Measurements from ENCODE around the gene SNX5. TPM values are rescaled to one million over a fixed set of nuclear protein-coding genes. Genes with fewer than 3 reads are reported as not detected.

Gene SNX5
- total RNA-seq, 1 experiment from 2014 or later, result 188 TPM

DNA sequence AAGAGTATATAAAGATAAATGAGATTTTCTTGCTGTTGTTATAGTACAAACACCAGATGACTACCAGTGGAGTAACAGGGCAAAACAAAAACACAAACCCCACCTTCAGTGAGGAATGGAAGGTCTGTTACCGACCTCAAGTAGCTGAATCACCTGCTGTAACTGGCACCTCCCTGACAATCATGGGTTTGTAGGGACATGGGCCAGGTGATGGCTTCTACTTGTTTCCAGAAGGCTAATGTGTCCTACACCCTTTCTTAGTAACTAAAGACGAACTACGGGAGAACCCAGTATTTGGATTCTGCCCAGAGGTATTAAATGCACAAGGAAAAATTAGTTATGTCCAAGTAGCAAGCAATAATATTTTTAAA lies 26.8 kb downstream of the SNX5 start:
- no TSS peak for BruUV-seq (replicated peaks)
- Histone ChIP-seq H3K4me3 (ENCODE audit: low read depth, low read length, poor library complexity, severe bottlenecking) (no peak overlapping the region), H3K27ac (ENCODE audit: low read depth, low read length, poor library complexity, severe bottlenecking) (no peak overlapping the region), H3K36me3 (ENCODE audit: insufficient read depth, low read length, poor library complexity, severe bottlenecking) (peaks cover 62% of the 10 kb centered on the region), H3K9me3 (ENCODE audit: low read depth, low read length, poor library complexity, severe bottlenecking) (no peaks in the 10 kb centered on the region), H3K27me3 (replicated peaks; ENCODE audit: insufficient read depth, low read depth, low read length, poor library complexity) (no peaks in the 10 kb centered on the region), H3K4me1 (ENCODE audit: insufficient read depth, low read length, poor library complexity, severe bottlenecking) (no peaks in the 10 kb centered on the region)
- ChIA-PET POLR2A (ENCODE audit: low non-redundant PET) (no interaction called here), CTCF (no interaction called here)
- DNase-seq (ENCODE audit: low spot score), result no peak
- intact Hi-C loops (cut with micrococcal nuclease; ENCODE audit: unreplicated experiment), result no loop called here
- TF ChIP-seq, protein P1, sequence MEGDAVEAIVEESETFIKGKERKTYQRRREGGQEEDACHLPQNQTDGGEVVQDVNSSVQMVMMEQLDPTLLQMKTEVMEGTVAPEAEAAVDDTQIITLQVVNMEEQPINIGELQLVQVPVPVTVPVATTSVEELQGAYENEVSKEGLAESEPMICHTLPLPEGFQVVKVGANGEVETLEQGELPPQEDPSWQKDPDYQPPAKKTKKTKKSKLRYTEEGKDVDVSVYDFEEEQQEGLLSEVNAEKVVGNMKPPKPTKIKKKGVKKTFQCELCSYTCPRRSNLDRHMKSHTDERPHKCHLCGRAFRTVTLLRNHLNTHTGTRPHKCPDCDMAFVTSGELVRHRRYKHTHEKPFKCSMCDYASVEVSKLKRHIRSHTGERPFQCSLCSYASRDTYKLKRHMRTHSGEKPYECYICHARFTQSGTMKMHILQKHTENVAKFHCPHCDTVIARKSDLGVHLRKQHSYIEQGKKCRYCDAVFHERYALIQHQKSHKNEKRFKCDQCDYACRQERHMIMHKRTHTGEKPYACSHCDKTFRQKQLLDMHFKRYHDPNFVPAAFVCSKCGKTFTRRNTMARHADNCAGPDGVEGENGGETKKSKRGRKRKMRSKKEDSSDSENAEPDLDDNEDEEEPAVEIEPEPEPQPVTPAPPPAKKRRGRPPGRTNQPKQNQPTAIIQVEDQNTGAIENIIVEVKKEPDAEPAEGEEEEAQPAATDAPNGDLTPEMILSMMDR (conservative IDR thresholded peaks at IDR 0.05; ENCODE audit: low read depth, low read length), result no peak
- no peak for TF ChIP-seq EZH2 (IDR thresholded peaks at IDR 0.05; ENCODE audit: borderline replicate concordance, low read depth, low read length, poor library complexity, severe bottlenecking)

DNA sequence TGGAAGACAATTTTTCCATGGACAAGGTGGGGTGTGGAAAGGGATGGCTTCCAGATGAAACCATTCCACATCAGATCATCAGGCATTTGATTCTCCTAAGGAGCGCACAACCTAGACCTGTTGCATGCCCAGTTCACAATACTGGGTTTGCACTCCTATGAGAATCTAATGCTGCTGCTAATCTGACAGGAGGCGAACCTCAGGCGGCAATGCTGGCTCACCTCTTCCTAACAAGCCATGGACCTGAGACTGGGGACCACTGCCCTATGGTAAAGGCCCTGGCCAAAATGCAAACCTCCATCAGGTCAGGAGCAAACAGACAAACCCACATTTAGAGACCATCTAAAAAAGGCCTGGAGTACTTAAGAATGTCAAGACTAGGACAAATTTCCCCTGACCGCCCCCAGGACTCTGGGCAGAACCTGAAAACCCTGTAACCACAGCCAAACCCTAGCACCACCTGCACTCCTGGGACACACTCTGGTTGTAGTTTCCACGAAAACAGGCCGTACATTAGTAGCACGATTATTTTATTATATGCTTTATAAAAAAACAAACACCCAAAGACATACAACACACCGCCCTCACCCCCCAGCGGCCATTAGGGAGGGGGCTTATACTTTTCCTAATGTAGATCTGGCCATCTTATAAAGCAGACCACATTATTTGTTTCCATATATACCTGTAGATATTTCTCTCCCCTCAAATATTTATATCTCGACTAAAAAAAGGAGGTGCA lies 27.3 kb downstream of the SNX5 start:
- intact Hi-C loops (cut with micrococcal nuclease; ENCODE audit: unreplicated experiment), result no loop called here
- ChIA-PET POLR2A (ENCODE audit: low non-redundant PET) (no interaction called here), CTCF (no interaction called here)

DNA sequence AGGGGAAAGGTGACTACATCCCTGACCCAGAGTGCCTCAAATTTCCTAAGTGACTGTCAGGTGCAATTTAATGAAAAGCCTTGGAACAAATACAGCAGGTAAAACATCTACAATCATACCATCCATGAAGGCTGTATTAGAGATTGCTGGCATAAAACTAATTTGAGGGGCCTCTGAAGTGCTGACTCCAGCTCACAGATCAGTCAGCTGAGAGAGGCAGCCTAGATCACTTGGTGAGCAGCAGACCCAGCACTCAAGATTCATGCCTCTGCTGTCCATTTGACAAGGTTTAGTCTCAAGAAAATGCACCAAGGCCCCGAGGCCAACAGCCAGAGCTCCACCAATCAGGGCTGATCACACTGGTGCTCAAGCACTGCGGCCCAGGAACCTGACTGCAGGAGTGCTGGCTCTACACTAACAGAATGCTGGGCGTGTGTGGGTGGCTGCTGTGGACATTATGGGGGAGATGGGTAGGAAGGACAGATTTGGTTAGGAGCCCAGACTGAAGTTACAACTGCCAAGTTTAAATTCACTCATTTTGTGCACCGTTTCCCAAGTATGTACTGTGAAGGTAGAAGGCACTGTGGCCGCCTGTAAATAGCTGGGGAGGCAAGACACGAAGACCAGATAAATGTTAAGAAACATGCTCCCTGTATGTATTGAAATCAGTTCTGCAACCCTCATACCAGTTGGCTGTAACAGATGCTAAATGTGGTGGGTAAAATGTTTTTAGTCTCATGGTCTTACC lies 28.2 kb downstream of the SNX5 start:
- Histone ChIP-seq H3K4me1 (ENCODE audit: insufficient read depth, low read length, poor library complexity, severe bottlenecking) (no peaks in the 10 kb centered on the region), H3K27me3 (replicated peaks; ENCODE audit: insufficient read depth, low read depth, low read length, poor library complexity) (no peaks in the 10 kb centered on the region), H3K27ac (ENCODE audit: low read depth, low read length, poor library complexity, severe bottlenecking) (no peak overlapping the region), H3K9me3 (ENCODE audit: low read depth, low read length, poor library complexity, severe bottlenecking) (no peaks in the 10 kb centered on the region), H3K4me3 (ENCODE audit: low read depth, low read length, poor library complexity, severe bottlenecking) (no peak overlapping the region), H3K36me3 (ENCODE audit: insufficient read depth, low read length, poor library complexity, severe bottlenecking) (peaks cover 47% of the 10 kb centered on the region)
- no TSS peak for BruUV-seq (replicated peaks)
- DNase-seq (ENCODE audit: low spot score), result no peak
- intact Hi-C loops (cut with micrococcal nuclease; ENCODE audit: unreplicated experiment), result no loop called here
- POLR2A ChIA-PET (ENCODE audit: low non-redundant PET), result no interaction called here
- CTCF ChIA-PET, result interaction anchor here (0.7 kb wide), 1 partner anchor 129 kb away, joined by 3 read pairs; no protein-coding TSS in a partner anchor
- no peak for TF ChIP-seq EZH2 (IDR thresholded peaks at IDR 0.05; ENCODE audit: borderline replicate concordance, low read depth, low read length, poor library complexity, severe bottlenecking)
- TF ChIP-seq, protein P1 (conservative IDR thresholded peaks at IDR 0.05; ENCODE audit: low read depth, low read length), result no peak

More for the DNA sequence above, 27.3 kb downstream of the SNX5 start:
- H3K4me3 ChIP-seq (ENCODE audit: low read depth, low read length, poor library complexity, severe bottlenecking), result no peak overlapping the region
- no peak overlapping the region for H3K27ac ChIP-seq (ENCODE audit: low read depth, low read length, poor library complexity, severe bottlenecking)
- H3K27me3 ChIP-seq (replicated peaks; ENCODE audit: insufficient read depth, low read depth, low read length, poor library complexity), result no peaks in the 10 kb centered on the region
- H3K36me3 ChIP-seq (ENCODE audit: insufficient read depth, low read length, poor library complexity, severe bottlenecking), result peaks cover 56% of the 10 kb centered on the region
- BruUV-seq (replicated peaks), result no TSS peak
- TF ChIP-seq EZH2 (IDR thresholded peaks at IDR 0.05; ENCODE audit: borderline replicate concordance, low read depth, low read length, poor library complexity, severe bottlenecking), result no peak
- TF ChIP-seq, protein P1 (conservative IDR thresholded peaks at IDR 0.05; ENCODE audit: low read depth, low read length), result no peak
- H3K4me1 ChIP-seq (ENCODE audit: insufficient read depth, low read length, poor library complexity, severe bottlenecking), result no peaks in the 10 kb centered on the region
- no peak for DNase-seq (ENCODE audit: low spot score)
- no peaks in the 10 kb centered on the region for H3K9me3 ChIP-seq (ENCODE audit: low read depth, low read length, poor library complexity, severe bottlenecking)
